ENCODE measurements around the gene CRACDL.

Gene CRACDL

GRCh38 chr2:98819231-98819766 lies 116.7 kb downstream of the CRACDL start:
- Histone ChIP-seq H3K4me1 (ENCODE audit: low read length) (0 out of 2 replicates have a peak, but pooled peaks cover under 1% of the 10 kb centered on the region), H2AFZ (ENCODE audit: low read depth, low read length) (no peak overlapping the region), H3K4me3 (ENCODE audit: low read length) (no peak overlapping the region), H3K36me3 (replicated peaks; ENCODE audit: low read depth, low read length) (no peaks in the 10 kb centered on the region), H3K27me3 (ENCODE audit: low read depth, low read length) (peaks cover 18% of the 10 kb centered on the region), H3K9me3 (ENCODE audit: insufficient read depth, low read length) (no peaks in the 10 kb centered on the region), H3K4me2 (ENCODE audit: low read length) (no peak overlapping the region), H3K9ac (ENCODE audit: low read length) (no peak overlapping the region), H3K79me2 (ENCODE audit: low read length) (no peaks in the 10 kb centered on the region), H4K20me1 (ENCODE audit: insufficient read depth, low read length) (no peaks in the 10 kb centered on the region), H3K27ac (ENCODE audit: low read length) (no peak overlapping the region)
- TF ChIP-seq EZH2phosphoT487 (IDR thresholded peaks at IDR 0.05; ENCODE audit: low read depth) (no peak), CTCF (IDR thresholded peaks at IDR 0.05; ENCODE audit: low read depth, low read length) (no peak)

- Histone ChIP-seq H3K9ac (ENCODE audit: low read length) (no peak overlapping the region), H4K20me1 (ENCODE audit: insufficient read depth, low read length) (no peaks in the 10 kb centered on the region), H3K4me3 (ENCODE audit: low read length) (no peak overlapping the region), H3K4me2 (ENCODE audit: low read length) (no peak overlapping the region), H3K79me2 (ENCODE audit: low read length) (no peaks in the 10 kb centered on the region), H3K4me1 (ENCODE audit: low read length) (no peaks in the 10 kb centered on the region), H3K9me3 (ENCODE audit: insufficient read depth, low read length) (no peaks in the 10 kb centered on the region), H2AFZ (ENCODE audit: low read depth, low read length) (no peak overlapping the region), H3K36me3 (replicated peaks; ENCODE audit: low read depth, low read length) (no peaks in the 10 kb centered on the region), H3K27ac (ENCODE audit: low read length) (no peak overlapping the region), H3K27me3 (ENCODE audit: low read depth, low read length) (peaks cover 18% of the 10 kb centered on the region)
- no peak for TF ChIP-seq EZH2phosphoT487 (IDR thresholded peaks at IDR 0.05; ENCODE audit: low read depth)
- no peak for TF ChIP-seq CTCF (IDR thresholded peaks at IDR 0.05; ENCODE audit: low read depth, low read length)
These were observed 117.9 kb downstream of the CRACDL start for GRCh38 chr2:98818164-98818563.

- Histone ChIP-seq H4K20me1 (ENCODE audit: insufficient read depth, low read length) (no peaks in the 10 kb centered on the region), H3K4me3 (ENCODE audit: low read length) (no peak overlapping the region), H3K36me3 (replicated peaks; ENCODE audit: low read depth, low read length) (no peaks in the 10 kb centered on the region), H3K4me1 (ENCODE audit: low read length) (no peaks in the 10 kb centered on the region), H3K9ac (ENCODE audit: low read length) (no peak overlapping the region), H3K27me3 (ENCODE audit: low read depth, low read length) (peaks cover 21% of the 10 kb centered on the region), H3K4me2 (ENCODE audit: low read length) (no peak overlapping the region), H3K9me3 (ENCODE audit: insufficient read depth, low read length) (no peaks in the 10 kb centered on the region), H3K79me2 (ENCODE audit: low read length) (no peaks in the 10 kb centered on the region), H2AFZ (ENCODE audit: low read depth, low read length) (no peak overlapping the region), H3K27ac (ENCODE audit: low read length) (no peak overlapping the region)
- TF ChIP-seq EZH2phosphoT487 (IDR thresholded peaks at IDR 0.05; ENCODE audit: low read depth) (no peak), CTCF (IDR thresholded peaks at IDR 0.05; ENCODE audit: low read depth, low read length) (no peak)
These were observed 119.7 kb downstream of the CRACDL start for GRCh38 chr2:98816281-98816680.

GRCh38 chr2:98815795-98816194 lies 120.2 kb downstream of the CRACDL start:
- no peaks in the 10 kb centered on the region for H3K36me3 ChIP-seq (replicated peaks; ENCODE audit: low read depth, low read length)
- H4K20me1 ChIP-seq (ENCODE audit: insufficient read depth, low read length): no peaks in the 10 kb centered on the region
- no peak overlapping the region for H2AFZ ChIP-seq (ENCODE audit: low read depth, low read length)
- H3K27me3 ChIP-seq (ENCODE audit: low read depth, low read length): peaks cover 21% of the 10 kb centered on the region
- no peaks in the 10 kb centered on the region for H3K9me3 ChIP-seq (ENCODE audit: insufficient read depth, low read length)
- H3K4me2 ChIP-seq (ENCODE audit: low read length): no peak overlapping the region
- H3K4me3 ChIP-seq (ENCODE audit: low read length): no peak overlapping the region
- H3K79me2 ChIP-seq (ENCODE audit: low read length): no peaks in the 10 kb centered on the region
- TF ChIP-seq CTCF (IDR thresholded peaks at IDR 0.05; ENCODE audit: low read depth, low read length) (no peak), EZH2phosphoT487 (IDR thresholded peaks at IDR 0.05; ENCODE audit: low read depth) (no peak)
- no peak overlapping the region for H3K27ac ChIP-seq (ENCODE audit: low read length)
- H3K4me1 ChIP-seq (ENCODE audit: low read length): no peaks in the 10 kb centered on the region
- H3K9ac ChIP-seq (ENCODE audit: low read length): no peak overlapping the region
